Measurements from ENCODE around the gene DDX27. TPM values are rescaled to one million over a fixed set of nuclear protein-coding genes. Genes with fewer than 3 reads are reported as not detected.
"Not testable (repeated sequence)": the region's sequence is repeated elsewhere in the genome, so short reads cannot be mapped to it uniquely, and the experiment has no call there.

Gene DDX27
- total RNA-seq, 2 experiments from 2014 or later: 38.3 to 38.6 TPM

DNA sequence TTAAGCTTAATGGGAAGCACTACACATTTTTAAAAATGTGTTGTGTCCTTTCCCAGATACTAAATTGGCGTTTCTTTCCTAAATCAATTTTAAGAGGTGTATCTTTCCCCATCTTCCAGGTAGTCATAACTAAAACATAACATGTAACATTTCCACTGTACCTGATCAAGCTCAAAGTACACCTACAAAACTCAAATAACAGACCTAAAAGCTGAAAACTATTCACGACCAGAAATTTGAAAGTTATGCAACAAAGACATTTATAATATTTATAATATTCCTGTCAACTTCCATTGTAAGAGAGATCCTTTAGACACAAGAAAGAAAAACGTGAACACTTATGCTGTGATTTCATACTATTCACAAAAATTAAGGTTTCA, 34.5 kb upstream of the DDX27 start:
- H3K9me3 Mint-ChIP-seq (ENCODE audit: insufficient read depth): no peaks in the 10 kb centered on the region
- ATAC-seq: no peak
- peaks cover 64% of the 10 kb centered on the region for H3K4me1 Mint-ChIP-seq (ENCODE audit: low read depth)
- peaks cover under 1% of the 10 kb centered on the region for H3K27me3 Mint-ChIP-seq (ENCODE audit: low read depth)
- no peak overlapping the region for H3K27ac Mint-ChIP-seq
- CTCF ChIA-PET: interaction anchor here (1.2 to 3.7 kb wide), 3 partner anchors 17 to 51 kb away, joined by 3 to 20 read pairs (median 13); no protein-coding TSS in a partner anchor
- no peak overlapping the region for H3K4me3 Mint-ChIP-seq
- POLR2A ChIA-PET: interaction anchor here (0.6 to 1.8 kb wide), 2 partner anchors 17 to 42 kb away, joined by 3 to 7 read pairs; no protein-coding TSS in a partner anchor
- DNase-seq: no peak
- peaks cover 26% of the 10 kb centered on the region for H3K36me3 Mint-ChIP-seq (ENCODE audit: low read depth)

DNA sequence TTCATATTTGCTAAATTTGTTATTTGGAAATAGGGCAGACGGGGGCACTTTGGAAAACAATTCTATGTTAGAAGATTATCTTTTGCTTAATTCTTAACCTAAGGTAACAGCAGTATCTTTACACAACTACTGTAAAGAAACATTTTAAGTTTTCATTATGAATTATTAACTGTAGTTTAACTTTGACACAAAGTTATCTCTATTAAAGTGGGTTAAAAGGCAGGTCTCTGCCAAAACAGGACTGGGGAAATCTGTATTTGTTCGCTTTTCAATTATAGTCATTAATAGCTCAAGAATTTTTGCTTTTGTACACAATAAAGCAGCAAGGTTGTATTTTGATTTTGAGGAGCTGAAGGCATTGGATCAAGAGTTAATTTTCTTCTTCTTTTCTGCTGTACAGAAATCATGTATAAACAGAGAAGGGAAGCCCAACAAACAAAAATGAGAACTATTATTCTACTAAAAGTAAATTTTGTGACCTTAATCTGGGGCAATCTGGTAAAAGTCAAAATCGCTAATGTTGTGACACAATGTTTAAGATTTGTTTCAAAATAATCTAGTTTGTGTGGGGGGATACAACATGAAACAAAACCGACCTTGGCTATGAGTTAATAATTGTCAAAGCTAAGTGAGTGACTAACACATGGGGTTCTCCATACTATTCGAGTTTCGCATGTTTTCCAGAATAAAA, 34.0 kb upstream of the DDX27 start:
- no peak for DNase-seq
- Mint-ChIP-seq H3K27ac (no peak overlapping the region), H3K4me1 (ENCODE audit: low read depth) (peaks cover 59% of the 10 kb centered on the region), H3K4me3 (no peak overlapping the region), H3K9me3 (ENCODE audit: insufficient read depth) (no peaks in the 10 kb centered on the region), H3K27me3 (ENCODE audit: low read depth) (peaks cover 6% of the 10 kb centered on the region), H3K36me3 (ENCODE audit: low read depth) (peaks cover 26% of the 10 kb centered on the region)
- CTCF ChIA-PET: interaction anchor here (1.2 to 3.7 kb wide), 3 partner anchors 18 to 52 kb away, joined by 3 to 20 read pairs (median 13); no protein-coding TSS in a partner anchor
- no peak for ATAC-seq
- POLR2A ChIA-PET: interaction anchor here (1.8 kb wide), 1 partner anchor 18 kb away, joined by 7 read pairs; no protein-coding TSS in a partner anchor

DNA sequence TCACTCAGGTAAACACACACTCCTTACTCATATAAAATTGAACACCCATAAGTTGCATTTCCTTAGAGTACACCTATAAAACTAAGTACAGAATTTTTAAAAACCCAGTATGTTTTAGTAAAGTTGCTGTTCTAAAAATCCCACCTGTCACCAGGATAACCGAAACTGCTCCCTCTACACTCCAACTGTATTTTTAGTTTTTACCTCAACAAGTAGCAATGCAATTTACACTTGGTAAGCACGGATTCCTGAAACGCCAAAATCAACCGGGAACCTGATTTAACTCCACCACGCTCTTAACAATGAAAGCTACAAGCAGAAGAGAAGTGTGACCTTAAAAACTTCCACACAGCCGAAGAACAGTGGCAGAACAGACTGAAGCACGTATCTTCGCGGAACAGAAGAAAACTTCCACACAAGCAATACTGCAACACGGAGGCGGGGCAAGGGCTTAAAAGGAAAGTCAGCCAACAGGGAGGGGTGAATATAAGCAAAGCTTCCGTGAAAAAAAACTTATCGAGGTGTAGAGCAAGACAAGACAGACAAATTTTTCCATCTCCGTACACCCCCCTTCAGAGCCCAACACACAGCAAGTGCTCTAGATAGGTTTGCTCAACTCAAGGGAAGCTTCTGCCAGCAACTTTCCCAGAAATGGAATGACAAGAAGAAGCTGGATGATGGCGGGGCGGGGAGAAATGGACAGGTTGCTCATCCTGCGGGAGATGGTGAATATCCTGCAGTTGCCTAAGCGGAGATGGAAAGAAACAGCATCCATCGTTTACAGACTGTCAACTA, 32.5 kb upstream of the DDX27 start:
- H3K9me3 Mint-ChIP-seq (ENCODE audit: insufficient read depth): no peaks in the 10 kb centered on the region
- peak overlapping the region; percentile 83 for H3K4me3 Mint-ChIP-seq
- H3K27me3 Mint-ChIP-seq (ENCODE audit: low read depth): peaks cover 6% of the 10 kb centered on the region
- peak; percentile 75 for DNase-seq
- ChIA-PET POLR2A (interaction anchor here (1.2 to 2.4 kb wide), 6 partner anchors 9 to 140 kb away, joined by 5 to 18 read pairs (median 6); partner anchors contain the start of gene CSE1L), CTCF (interaction anchor here (0.8 to 3.7 kb wide), 6 partner anchors 14 to 67 kb away, joined by 3 to 20 read pairs (median 3); no protein-coding TSS in a partner anchor)
- peaks cover 26% of the 10 kb centered on the region for H3K36me3 Mint-ChIP-seq (ENCODE audit: low read depth)
- ATAC-seq: peak; percentile 41
- H3K4me1 Mint-ChIP-seq (ENCODE audit: low read depth): peaks cover 48% of the 10 kb centered on the region
- H3K27ac Mint-ChIP-seq: peak overlapping the region; percentile 79

DNA sequence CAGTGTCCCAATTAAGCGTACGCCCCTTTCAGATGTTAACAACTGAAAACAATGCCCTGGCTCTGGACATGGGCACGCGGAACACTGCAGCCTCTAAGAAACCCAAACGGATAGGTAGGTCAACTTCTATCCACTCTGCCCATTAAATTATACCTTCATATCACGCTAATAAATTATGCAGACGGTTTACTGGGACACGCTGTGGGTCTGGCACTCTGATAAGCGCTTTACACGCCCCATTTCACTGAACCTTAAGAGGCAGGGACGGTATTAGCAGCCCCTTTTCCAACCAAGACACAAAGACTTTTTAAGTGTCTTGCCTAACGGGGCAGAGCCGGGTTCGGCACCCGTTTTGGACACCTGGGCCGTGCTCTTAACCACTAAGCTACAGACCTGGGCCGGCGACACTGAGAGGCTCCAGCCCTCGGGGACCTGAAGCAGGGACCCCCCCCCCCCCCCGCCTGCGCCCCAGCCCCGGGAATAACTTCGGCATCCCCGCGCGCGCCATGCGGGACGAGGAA, 31.8 kb upstream of the DDX27 start:
- peaks cover 42% of the 10 kb centered on the region for H3K4me1 Mint-ChIP-seq (ENCODE audit: low read depth)
- no peaks in the 10 kb centered on the region for H3K9me3 Mint-ChIP-seq (ENCODE audit: insufficient read depth)
- peak; percentile 21 for ATAC-seq
- peak overlapping the region; percentile 79 for H3K27ac Mint-ChIP-seq
- peaks cover 26% of the 10 kb centered on the region for H3K36me3 Mint-ChIP-seq (ENCODE audit: low read depth)
- POLR2A ChIA-PET: interaction anchor here (0.6 to 2.4 kb wide), 11 partner anchors 10 to 312 kb away, joined by 3 to 18 read pairs (median 5); partner anchors contain the start of gene CSE1L
- H3K27me3 Mint-ChIP-seq (ENCODE audit: low read depth): peaks cover 6% of the 10 kb centered on the region
- DNase-seq: peak; percentile 46
- CTCF ChIA-PET: interaction anchor here (0.8 to 3.7 kb wide), 6 partner anchors 14 to 67 kb away, joined by 3 to 26 read pairs (median 6); no protein-coding TSS in a partner anchor
- peak overlapping the region; percentile 83 for H3K4me3 Mint-ChIP-seq

DNA sequence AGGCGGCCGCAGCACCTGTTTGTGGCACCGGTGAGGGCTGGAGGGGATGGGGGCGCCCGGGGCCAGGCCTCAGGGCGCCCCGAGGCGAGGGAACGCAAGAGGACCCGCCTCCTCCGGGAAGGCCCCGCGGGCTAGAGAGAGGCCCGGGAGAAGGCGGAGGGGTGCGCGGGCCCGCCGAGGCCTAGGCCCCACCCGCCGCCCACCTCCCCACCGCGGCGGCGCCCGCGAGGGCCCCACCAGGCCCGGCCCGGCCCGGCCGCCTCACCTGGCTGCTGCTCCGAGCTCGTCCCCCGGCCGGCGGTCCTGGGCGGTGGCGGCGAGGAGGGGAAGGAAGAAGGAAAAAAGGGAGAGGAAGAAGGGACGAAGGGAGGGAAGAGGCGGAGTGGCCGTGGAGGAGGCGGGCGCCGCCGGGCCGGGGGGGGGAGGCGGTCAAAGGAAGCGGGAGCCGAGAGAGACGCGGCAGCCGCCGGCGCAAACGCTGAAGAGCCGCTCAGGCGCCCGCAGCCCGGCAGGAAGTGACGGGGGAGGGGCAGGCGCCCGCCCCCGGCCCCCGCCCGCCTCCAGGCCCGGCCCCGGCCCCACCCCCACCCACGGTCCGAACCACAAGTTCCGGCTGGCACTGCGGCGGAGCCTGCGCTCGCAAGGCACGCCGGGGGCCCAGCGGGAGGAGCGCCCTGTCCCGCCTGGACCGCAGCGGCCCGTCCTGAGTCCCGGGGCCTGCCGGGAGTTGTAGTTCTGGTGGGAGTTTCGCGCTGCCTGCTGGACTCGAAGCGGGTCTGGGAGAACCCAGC, 31.2 kb upstream of the DDX27 start, which contains the start of gene STAU1:
TSS of gene STAU1 (minus strand) at position 484 of the 791 bp plus-strand sequence. CDS start 22,133 bp downstream, outside the sequence.
- peak; percentile 94 for ATAC-seq
- Mint-ChIP-seq H3K4me3 (peak within 1 kb of the TSS; percentile 90), H3K27me3 (ENCODE audit: low read depth) (peaks cover 6% of the 10 kb centered on the region), H3K36me3 (ENCODE audit: low read depth) (peaks cover 26% of the 10 kb centered on the region), H3K27ac (peak within 1 kb of the TSS; percentile 94), H3K9me3 (ENCODE audit: insufficient read depth) (no peaks in the 10 kb centered on the region), H3K4me1 (ENCODE audit: low read depth) (peaks cover 36% of the 10 kb centered on the region)
- ChIA-PET POLR2A (interaction anchor here (0.6 to 2.4 kb wide), 11 partner anchors 11 to 313 kb away, joined by 3 to 18 read pairs (median 5); partner anchors contain the start of gene CSE1L), CTCF (interaction anchor here (1.5 to 3.4 kb wide), 3 partner anchors 29 to 55 kb away, joined by 3 to 26 read pairs (median 15); no protein-coding TSS in a partner anchor)
- peak; percentile 95 for DNase-seq

DNA sequence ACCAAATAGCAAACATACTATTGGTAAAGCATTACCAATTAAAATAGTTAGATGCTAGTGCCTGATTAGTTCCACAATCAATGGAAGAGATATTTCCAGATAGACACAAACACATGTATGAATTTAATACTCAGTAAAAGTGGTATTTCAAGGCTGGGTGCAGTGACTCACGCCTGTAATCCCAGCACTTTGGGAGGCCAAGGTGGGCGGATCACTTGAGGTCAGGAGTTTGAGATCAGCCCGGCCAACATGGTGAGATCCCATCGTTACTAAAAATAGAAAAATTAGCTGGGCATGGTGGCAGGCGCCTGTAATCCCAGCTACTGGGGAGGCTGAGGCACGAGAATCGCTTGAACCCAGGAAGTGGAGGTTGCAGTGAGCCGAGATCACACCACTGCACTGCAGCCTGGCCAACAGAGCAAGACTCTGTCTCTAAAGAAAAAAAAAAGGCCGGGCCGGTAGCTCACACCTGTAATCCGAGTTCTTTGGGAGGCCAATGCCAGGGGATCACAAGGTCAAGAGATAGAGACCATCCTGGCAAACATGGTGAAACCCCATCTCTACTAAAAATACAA, 26.2 kb upstream of the DDX27 start:
- H3K4me3 Mint-ChIP-seq; H3K36me3 Mint-ChIP-seq (ENCODE audit: low read depth); DNase-seq; H3K27me3 Mint-ChIP-seq (ENCODE audit: low read depth); POLR2A ChIA-PET; H3K27ac Mint-ChIP-seq; H3K9me3 Mint-ChIP-seq (ENCODE audit: insufficient read depth); H3K4me1 Mint-ChIP-seq (ENCODE audit: low read depth); ATAC-seq: not testable (repeated sequence)
- CTCF ChIA-PET: interaction anchor here (1.3 kb wide), 1 partner anchor 24 kb away, joined by 3 read pairs; no protein-coding TSS in a partner anchor

DNA sequence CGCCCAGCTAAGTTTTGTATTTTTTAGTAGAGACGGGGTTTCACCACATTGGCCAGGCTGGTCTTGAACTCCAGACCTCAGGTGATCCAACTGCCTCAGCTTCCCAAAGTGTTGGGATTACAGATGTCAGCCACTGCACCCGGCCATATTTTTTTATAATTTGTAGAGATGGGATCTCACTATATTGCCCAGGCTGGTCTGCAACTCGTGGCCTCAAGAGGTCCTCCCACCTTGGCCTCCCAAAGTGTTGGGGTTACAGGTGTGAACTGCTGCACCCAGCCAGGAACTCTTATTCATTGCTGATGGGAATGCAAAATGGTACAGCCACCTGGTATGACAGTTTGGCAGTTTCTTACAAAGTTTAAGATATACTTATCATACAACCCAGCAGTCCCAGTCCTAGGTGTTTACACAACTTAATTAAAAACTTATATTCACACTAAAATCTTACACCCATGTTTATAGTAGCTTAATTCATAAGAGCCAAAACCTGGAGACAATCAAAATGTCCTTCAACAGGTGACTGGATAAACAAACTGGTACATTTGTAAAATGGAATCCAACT, 19.4 kb upstream of the DDX27 start:
- POLR2A ChIA-PET: no interaction called here
- no peak for DNase-seq
- CTCF ChIA-PET: interaction anchor here (3.0 kb wide), 1 partner anchor 17 kb away, joined by 15 read pairs; no protein-coding TSS in a partner anchor
- Mint-ChIP-seq H3K4me1 (ENCODE audit: low read depth) (no peaks in the 10 kb centered on the region), H3K36me3 (ENCODE audit: low read depth) (no peaks in the 10 kb centered on the region), H3K4me3 (no peak overlapping the region), H3K9me3 (ENCODE audit: insufficient read depth) (no peaks in the 10 kb centered on the region), H3K27ac (no peak overlapping the region), H3K27me3 (ENCODE audit: low read depth) (no peaks in the 10 kb centered on the region)
- no peak for ATAC-seq

DNA sequence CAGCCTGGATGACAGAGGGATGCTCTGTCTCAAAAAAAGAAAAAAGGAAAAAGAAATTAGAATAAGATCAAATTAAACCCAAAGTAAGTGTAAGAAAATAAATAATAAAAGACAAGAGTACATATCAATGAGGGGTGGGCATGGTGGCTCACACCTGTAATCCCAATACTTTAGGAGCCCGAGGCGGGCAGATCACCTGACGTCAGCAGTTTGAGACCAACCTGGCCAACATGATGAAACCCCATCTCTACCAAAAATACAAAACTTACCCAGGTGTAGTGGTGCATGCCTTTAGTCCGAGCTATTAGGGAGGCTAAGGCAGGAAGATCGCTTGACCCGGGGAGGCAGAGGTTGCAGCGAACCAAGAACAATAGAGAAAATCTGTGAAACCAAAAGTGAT, 16.2 kb upstream of the DDX27 start:
- H3K9me3 Mint-ChIP-seq (ENCODE audit: insufficient read depth): no peaks in the 10 kb centered on the region
- no peaks in the 10 kb centered on the region for H3K36me3 Mint-ChIP-seq (ENCODE audit: low read depth)
- CTCF ChIA-PET: interaction anchor here (3.1 kb wide), 1 partner anchor 14 kb away, joined by 12 read pairs; no protein-coding TSS in a partner anchor
- no peak for DNase-seq
- H3K4me3 Mint-ChIP-seq: no peak overlapping the region
- POLR2A ChIA-PET: interaction anchor here (0.6 kb wide), 1 partner anchor 19 kb away, joined by 5 read pairs; no protein-coding TSS in a partner anchor
- ATAC-seq: no peak
- no peak overlapping the region for H3K27ac Mint-ChIP-seq
- no peaks in the 10 kb centered on the region for H3K27me3 Mint-ChIP-seq (ENCODE audit: low read depth)
- H3K4me1 Mint-ChIP-seq (ENCODE audit: low read depth): no peaks in the 10 kb centered on the region

DNA sequence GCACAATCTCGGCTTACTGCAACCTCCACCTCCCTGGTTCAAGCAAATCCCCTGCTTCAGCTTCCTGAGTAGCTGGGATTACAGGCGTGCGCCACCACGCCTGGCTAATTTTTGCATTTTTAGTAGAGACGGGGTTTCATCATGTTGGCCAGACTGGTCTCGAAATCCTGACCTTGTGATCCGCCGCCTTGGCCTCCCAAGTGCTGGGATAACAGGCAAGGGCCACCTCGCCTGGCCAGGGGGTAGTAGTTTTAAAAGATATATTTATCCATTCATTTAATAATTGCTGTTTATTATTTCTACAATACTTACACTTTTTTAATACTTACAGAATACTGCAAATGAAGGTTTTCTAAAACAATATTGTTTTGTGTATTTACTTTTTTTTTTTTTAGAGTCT, 15.5 kb upstream of the DDX27 start:
- Mint-ChIP-seq H3K27ac (no peak overlapping the region), H3K36me3 (ENCODE audit: low read depth) (no peaks in the 10 kb centered on the region), H3K4me3 (no peak overlapping the region), H3K4me1 (ENCODE audit: low read depth) (no peaks in the 10 kb centered on the region), H3K27me3 (ENCODE audit: low read depth) (no peaks in the 10 kb centered on the region), H3K9me3 (ENCODE audit: insufficient read depth) (no peaks in the 10 kb centered on the region)
- ChIA-PET CTCF (interaction anchor here (1.7 to 3.1 kb wide), 2 partner anchors 13 to 71 kb away, joined by 5 to 12 read pairs; no protein-coding TSS in a partner anchor), POLR2A (no interaction called here)
- ATAC-seq: no peak
- DNase-seq: no peak

DNA sequence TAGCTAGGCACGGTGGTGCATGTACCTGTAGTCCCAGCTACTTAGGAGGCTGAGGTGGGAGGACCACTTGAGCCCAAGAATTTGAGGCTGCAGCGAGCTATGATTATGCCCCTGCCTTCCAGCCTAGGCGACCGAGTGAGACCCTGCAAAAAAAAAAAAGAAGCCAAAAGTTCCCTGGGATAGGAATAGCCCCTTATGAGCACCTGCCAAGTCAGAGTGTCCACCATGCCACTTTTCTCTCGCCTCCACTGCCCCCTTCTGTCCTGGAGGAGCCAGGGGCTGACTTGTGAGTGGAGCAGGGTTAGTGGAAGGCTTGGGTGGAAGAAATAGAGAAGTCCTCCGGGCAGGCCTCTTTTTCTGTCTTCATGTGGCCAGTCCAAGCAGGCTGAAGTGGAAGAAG, 12.1 kb upstream of the DDX27 start:
- Mint-ChIP-seq H3K27me3 (ENCODE audit: low read depth) (no peaks in the 10 kb centered on the region), H3K4me1 (ENCODE audit: low read depth) (no peaks in the 10 kb centered on the region), H3K27ac (no peak overlapping the region), H3K36me3 (ENCODE audit: low read depth) (peaks cover 2% of the 10 kb centered on the region), H3K9me3 (ENCODE audit: insufficient read depth) (peaks cover 8% of the 10 kb centered on the region), H3K4me3 (no peak overlapping the region)
- CTCF ChIA-PET: interaction anchor here (1.0 to 2.1 kb wide), 4 partner anchors 10 to 74 kb away, joined by 3 to 15 read pairs (median 4); partner anchors contain the start of gene DDX27
- POLR2A ChIA-PET: no interaction called here
- ATAC-seq: no peak
- DNase-seq: no peak

Data from activated CD8-positive, alpha-beta T cell treated with anti-CD3 and anti-CD28 coated beads, Interleukin-2, amount 10 ng/mL, durations not matched to agents 7 days and 5 days (primary cell).